ENCODE results near the gene FAAP20.

DNA sequence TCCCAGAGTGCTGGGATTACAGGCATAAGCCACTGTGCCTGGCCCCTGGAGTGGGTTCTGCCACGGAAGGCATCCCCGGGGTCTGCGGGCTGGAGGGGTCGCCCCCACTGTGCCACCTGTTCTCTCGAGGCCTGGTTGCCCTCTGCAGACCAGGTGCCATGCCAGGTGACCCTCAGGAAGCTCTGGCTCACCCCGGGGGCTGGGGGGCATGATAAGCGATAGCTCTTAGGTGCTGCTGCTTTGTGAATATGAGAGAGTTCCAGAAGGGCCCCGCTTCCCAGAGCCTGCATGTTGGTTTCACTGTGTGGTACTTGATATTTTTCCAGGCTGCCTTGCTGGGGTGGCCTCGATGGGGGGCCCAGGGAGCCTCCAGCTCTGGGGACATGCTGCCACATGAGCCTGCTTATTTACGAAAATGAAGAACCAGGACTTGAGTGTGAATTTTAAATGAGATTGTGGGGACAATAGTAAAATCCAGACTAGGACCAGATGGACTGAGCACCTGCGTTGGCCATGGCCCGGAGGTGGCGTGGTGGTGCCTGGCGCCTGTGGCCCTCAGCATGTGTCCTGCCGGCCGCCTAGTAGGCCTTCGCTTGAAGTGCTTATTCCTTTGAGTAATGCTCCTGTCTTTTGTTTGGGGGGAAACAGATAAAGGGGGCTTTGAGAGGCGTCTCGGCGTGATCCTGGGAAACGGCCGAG is 40.9 kb upstream of the FAAP20 start:
- TF ChIP-seq, protein P1, sequence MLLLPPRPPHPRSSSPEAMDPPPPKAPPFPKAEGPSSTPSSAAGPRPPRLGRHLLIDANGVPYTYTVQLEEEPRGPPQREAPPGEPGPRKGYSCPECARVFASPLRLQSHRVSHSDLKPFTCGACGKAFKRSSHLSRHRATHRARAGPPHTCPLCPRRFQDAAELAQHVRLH (tag by site-specific recombination; IDR thresholded peaks at IDR 0.05) = no peak
- TF ChIP-seq ZNF121 (tag by site-specific recombination; IDR thresholded peaks at IDR 0.05) (no peak), WT1 (tag by site-specific recombination; IDR thresholded peaks at IDR 0.05) (no peak), ZNF777 (tag by site-specific recombination; IDR thresholded peaks at IDR 0.05; ENCODE audit: borderline replicate concordance) (no peak), ZNF211 (tag by site-specific recombination; IDR thresholded peaks at IDR 0.05; ENCODE audit: low read depth) (no peak)
- TF ChIP-seq, protein P2, sequence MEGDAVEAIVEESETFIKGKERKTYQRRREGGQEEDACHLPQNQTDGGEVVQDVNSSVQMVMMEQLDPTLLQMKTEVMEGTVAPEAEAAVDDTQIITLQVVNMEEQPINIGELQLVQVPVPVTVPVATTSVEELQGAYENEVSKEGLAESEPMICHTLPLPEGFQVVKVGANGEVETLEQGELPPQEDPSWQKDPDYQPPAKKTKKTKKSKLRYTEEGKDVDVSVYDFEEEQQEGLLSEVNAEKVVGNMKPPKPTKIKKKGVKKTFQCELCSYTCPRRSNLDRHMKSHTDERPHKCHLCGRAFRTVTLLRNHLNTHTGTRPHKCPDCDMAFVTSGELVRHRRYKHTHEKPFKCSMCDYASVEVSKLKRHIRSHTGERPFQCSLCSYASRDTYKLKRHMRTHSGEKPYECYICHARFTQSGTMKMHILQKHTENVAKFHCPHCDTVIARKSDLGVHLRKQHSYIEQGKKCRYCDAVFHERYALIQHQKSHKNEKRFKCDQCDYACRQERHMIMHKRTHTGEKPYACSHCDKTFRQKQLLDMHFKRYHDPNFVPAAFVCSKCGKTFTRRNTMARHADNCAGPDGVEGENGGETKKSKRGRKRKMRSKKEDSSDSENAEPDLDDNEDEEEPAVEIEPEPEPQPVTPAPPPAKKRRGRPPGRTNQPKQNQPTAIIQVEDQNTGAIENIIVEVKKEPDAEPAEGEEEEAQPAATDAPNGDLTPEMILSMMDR (tag by site-specific recombination; IDR thresholded peaks at IDR 0.05) = no peak
